DLD1 (cell line): ENCODE data around the gene MOB2.

ENCODE experiments used
- in situ Hi-C: cut with HindIII; loops from 2 replicates; pipeline ENCODE4 v1.10.0; 2017; ENCODE audit warnings: low sequenced_read_pairs

MOB2 gene

GRCh38 chr11:1505480-1505879 lies 18.9 kb upstream of the MOB2 start:
- in situ Hi-C loops, result no loop called here

- in situ Hi-C loops, result no loop called here
Measured at GRCh38 chr11:1504581-1505290, 18.2 kb upstream of the MOB2 start.

- in situ Hi-C loops, result no loop called here
Measured at GRCh38 chr11:1504138-1504537, 17.6 kb upstream of the MOB2 start.

- in situ Hi-C loops, result no loop called here
Measured at GRCh38 chr11:1503708-1504104, 17.1 kb upstream of the MOB2 start.

- in situ Hi-C loops, result no loop called here
Measured at GRCh38 chr11:1502954-1503707, 16.6 kb upstream of the MOB2 start.

- in situ Hi-C loops, result no loop called here
Measured at GRCh38 chr11:1502168-1502953, 15.8 kb upstream of the MOB2 start.

- in situ Hi-C loops, result no loop called here
Measured at GRCh38 chr11:1501421-1502167, 15.0 kb upstream of the MOB2 start.

GRCh38 chr11:1500466-1501420 lies 14.2 kb upstream of the MOB2 start:
- in situ Hi-C loops, result no loop called here

- in situ Hi-C loops, result loop anchor here (10.0 kb wide), 1 partner anchor 135 kb away; no protein-coding TSS in a partner anchor
Measured at GRCh38 chr11:1499899-1500298, 13.3 kb upstream of the MOB2 start.

GRCh38 chr11:1499261-1499890 lies 12.8 kb upstream of the MOB2 start:
- in situ Hi-C loops, result loop anchor here (10.0 kb wide), 1 partner anchor 135 kb away; no protein-coding TSS in a partner anchor

- in situ Hi-C loops, result loop anchor here (10.0 kb wide), 1 partner anchor 133 kb away; no protein-coding TSS in a partner anchor
Measured at GRCh38 chr11:1498262-1498661, 11.7 kb upstream of the MOB2 start.

- in situ Hi-C loops, result loop anchor here (10.0 kb wide), 1 partner anchor 133 kb away; no protein-coding TSS in a partner anchor
Measured at GRCh38 chr11:1497600-1497999, 11.0 kb upstream of the MOB2 start.

GRCh38 chr11:1496761-1497095 lies 10.1 kb upstream of the MOB2 start:
- in situ Hi-C loops, result loop anchor here (10.0 kb wide), 1 partner anchor 132 kb away; no protein-coding TSS in a partner anchor

GRCh38 chr11:1496091-1496760 lies 9.6 kb upstream of the MOB2 start:
- in situ Hi-C loops, result loop anchor here (10.0 kb wide), 1 partner anchor 131 kb away; no protein-coding TSS in a partner anchor

GRCh38 chr11:1494650-1495049 lies 8.1 kb upstream of the MOB2 start:
- in situ Hi-C loops, result loop anchor here (10.0 kb wide), 1 partner anchor 130 kb away; no protein-coding TSS in a partner anchor

- in situ Hi-C loops, result loop anchor here (10.0 kb wide), 1 partner anchor 129 kb away; no protein-coding TSS in a partner anchor
Measured at GRCh38 chr11:1493650-1494244, 7.2 kb upstream of the MOB2 start.

GRCh38 chr11:1491379-1491778 lies 4.8 kb upstream of the MOB2 start:
- in situ Hi-C loops, result loop anchor here (10.0 kb wide), 1 partner anchor 127 kb away; no protein-coding TSS in a partner anchor

- in situ Hi-C loops, result loop anchor here (10.0 kb wide), 1 partner anchor 126 kb away; no protein-coding TSS in a partner anchor
Measured at GRCh38 chr11:1490651-1491050, 4.1 kb upstream of the MOB2 start.
